H1 (cell line): ENCODE measurements around the gene ELMO1. TPM values are rescaled to one million over a fixed set of nuclear protein-coding genes. Genes with fewer than 3 reads are reported as not detected.

Experiments
- E2F6 ChIP-seq: IDR thresholded peaks from 2 replicates; pipeline ENCODE4 v1.6.1; 2012; ENCODE audit warnings: inconsistent platforms
- FOSL1 ChIP-seq: IDR thresholded peaks from 2 replicates; pipeline ENCODE4 v1.6.1; 2011; ENCODE audit warnings: mild to moderate bottlenecking, low read depth, low read length, moderate library complexity; ENCODE audit not compliant: insufficient read depth
- polyA plus RNA-seq, 7 experiments: library from polyadenylated mRNA; depleted of rRNA in 3 of 7; stranded (reverse) in 5 of 7; unstranded in 2 of 7; fragments of >200 nt in 5 of 7; fragments of 200-250 nt in 2 of 7; gene quantifications; 1 replicate in 5 of 7; 2 replicates in 1 of 7; 4 replicates in 1 of 7; pipeline versions ENCODE4 v1.2.1 to v1.2.3, GENCODE V29; 2011 to 2013; ENCODE audit warnings: missing spikeins in 2 of 7, mixed read lengths in 2 of 7
- total RNA-seq: library from RNA; stranded (reverse); fragmentation: NEBNext Ultra II Directional; extraction: Animal tissue kit (Norgen Biotek cat#: 25700); gene quantifications from 2 replicates; pipeline ENCODE4 v1.2.1, GENCODE V29; 2021

ELMO1 gene
- total and polyA plus RNA-seq, 2 of the 8 experiments (the other 6 are each of a cell fraction or from before 2014, with no cell fraction given): 18.4 to 21.0 TPM

GRCh38 chr7:36880108-36880507 lies 568.6 kb downstream of the ELMO1 start (continued):
- TF ChIP-seq E2F6 (no peak), FOSL1 (no peak)
